H1 (cell line): Measurements from ENCODE around the gene MOCS1.

Source experiments
- BRCA1 ChIP-seq: IDR thresholded peaks from 2 replicates; pipeline ENCODE4 v1.6.1; 2012; ENCODE audit warnings: low read depth, low read length, improper control_type of control experiment
- CTCF ChIP-seq, 3 experiments: IDR thresholded peaks; 1 replicate in 2 of 3; 2 replicates in 1 of 3; pipeline versions ENCODE4 v1.5.1 to v1.6.1; 2011; ENCODE audit warnings: low read length in 3 of 3, mild to moderate bottlenecking in 3 of 3, inconsistent platforms in 2 of 3, low read depth in 1 of 3, moderate library complexity in 1 of 3; ENCODE audit not compliant: insufficient read depth in 1 of 3; ENCODE audit errors: control extremely low read depth in 1 of 3
- EP300 ChIP-seq, 2 experiments: IDR thresholded peaks; 1 replicate in 1 of 2; 2 replicates in 1 of 2; pipeline ENCODE4 v1.6.1; 2011 to 2012; ENCODE audit warnings: low read depth in 2 of 2, low read length in 2 of 2, mild to moderate bottlenecking in 2 of 2, borderline replicate concordance in 1 of 2, inconsistent platforms in 1 of 2, moderate library complexity in 1 of 2

DNA sequence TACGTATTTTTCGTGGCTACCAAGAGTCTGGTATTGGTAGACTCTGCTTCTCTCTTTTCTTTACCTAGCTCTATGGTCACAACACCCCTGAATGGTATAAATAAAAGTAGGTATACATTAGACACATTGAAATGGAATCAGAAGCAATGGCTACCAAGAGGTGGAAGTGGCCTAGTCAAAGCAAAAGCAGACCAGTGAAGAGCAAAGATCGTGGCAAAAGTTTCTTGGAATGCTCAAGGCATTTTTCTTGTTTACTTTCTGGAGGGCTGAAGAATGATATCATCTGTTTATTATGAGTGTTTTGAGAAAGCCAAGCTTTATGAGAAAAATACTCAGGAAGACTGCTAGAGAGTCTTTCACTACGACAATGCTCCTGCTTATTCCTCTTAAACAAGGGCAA, 28.6 kb upstream of the MOCS1 start:
- TF ChIP-seq BRCA1 (no peak), CTCF (IDR thresholded peaks at IDR 0.05; ENCODE audit: control extremely low read depth in 1 of 3, insufficient read depth in 1 of 3, low read depth in 1 of 3, low read length in 3 of 3) (no peak), EP300 (IDR thresholded peaks at IDR 0.05; ENCODE audit: borderline replicate concordance in 1 of 2, low read depth in 2 of 2, low read length in 2 of 2) (no peak)
